Large intestine (tissue), 3 donors: ENCODE results near the gene CYP27C1. TPM values are rescaled to one million over a fixed set of nuclear protein-coding genes. Genes with fewer than 3 reads are reported as not detected.
"Not testable (repeated sequence)": the region's sequence is repeated elsewhere in the genome, so short reads cannot be mapped to it uniquely, and the experiment has no call there.

ENCODE experiments used
- DNase-seq, 2 donors: peaks; one replicate each; pipeline versions ENCODE4 v3.0.0 to v3.0.0-alpha.2; 2013
- H3K27ac ChIP-seq: one replicate; pipeline ENCODE4 v1.5.1; 2013; ENCODE audit warnings: low read length
- H3K27me3 ChIP-seq: 2 replicates; pipeline ENCODE4 v1.6.1; 2013; ENCODE audit warnings: low read length; ENCODE audit not compliant: control insufficient read depth, insufficient read depth
- H3K36me3 ChIP-seq: 2 replicates; pipeline ENCODE4 v1.6.1; 2013; ENCODE audit warnings: low read length; ENCODE audit not compliant: control insufficient read depth, insufficient read depth
- H3K4me1 ChIP-seq: one replicate; pipeline ENCODE4 v1.6.1; 2013; ENCODE audit warnings: low read length; ENCODE audit not compliant: control insufficient read depth, insufficient read depth
- H3K4me3 ChIP-seq: one replicate; pipeline ENCODE4 v1.5.1; 2013; ENCODE audit warnings: low read length
- H3K9me3 ChIP-seq: one replicate; pipeline ENCODE4 v1.6.1; 2013; ENCODE audit warnings: mild to moderate bottlenecking, low read depth, low read length, moderate library complexity; ENCODE audit not compliant: control insufficient read depth
- WGBS: methylation state at CpG from one replicate; pipeline ENCODE4 v1.1.5; 2013; ENCODE audit warnings: low lambda C conversion rate; ENCODE audit not compliant: insufficient coverage; 5-methylcytosine and 5-hydroxymethylcytosine counted together
- polyA plus RNA-seq: library from polyadenylated mRNA; unstranded; fragments of 120-200 nt; gene quantifications from one replicate; pipeline ENCODE4 v1.2.1, GENCODE V29; 2013

Gene CYP27C1
- polyA plus RNA-seq, 1 donor, result 2.0 TPM

DNA sequence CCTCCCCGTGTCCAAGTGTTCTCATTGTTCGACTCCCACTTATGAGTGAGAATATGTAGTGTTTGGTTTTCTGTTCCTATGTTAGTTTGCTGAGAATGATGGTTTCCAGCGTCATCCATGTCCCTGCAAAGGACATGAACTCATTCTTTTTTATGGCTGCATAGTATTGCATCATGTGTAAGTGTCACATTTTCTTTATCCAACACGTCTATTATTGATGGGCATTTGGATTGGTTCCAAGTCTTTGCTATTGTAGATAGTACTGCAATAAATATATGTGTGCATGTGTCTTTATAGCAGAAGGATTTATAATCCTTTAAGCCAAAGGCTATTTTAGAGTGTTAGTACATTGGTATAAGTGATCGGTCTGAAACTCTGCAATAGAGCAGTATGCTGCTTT, 4.0 kb upstream of the CYP27C1 start:
- peaks cover 31% of the 10 kb centered on the region for H3K27me3 ChIP-seq

DNA sequence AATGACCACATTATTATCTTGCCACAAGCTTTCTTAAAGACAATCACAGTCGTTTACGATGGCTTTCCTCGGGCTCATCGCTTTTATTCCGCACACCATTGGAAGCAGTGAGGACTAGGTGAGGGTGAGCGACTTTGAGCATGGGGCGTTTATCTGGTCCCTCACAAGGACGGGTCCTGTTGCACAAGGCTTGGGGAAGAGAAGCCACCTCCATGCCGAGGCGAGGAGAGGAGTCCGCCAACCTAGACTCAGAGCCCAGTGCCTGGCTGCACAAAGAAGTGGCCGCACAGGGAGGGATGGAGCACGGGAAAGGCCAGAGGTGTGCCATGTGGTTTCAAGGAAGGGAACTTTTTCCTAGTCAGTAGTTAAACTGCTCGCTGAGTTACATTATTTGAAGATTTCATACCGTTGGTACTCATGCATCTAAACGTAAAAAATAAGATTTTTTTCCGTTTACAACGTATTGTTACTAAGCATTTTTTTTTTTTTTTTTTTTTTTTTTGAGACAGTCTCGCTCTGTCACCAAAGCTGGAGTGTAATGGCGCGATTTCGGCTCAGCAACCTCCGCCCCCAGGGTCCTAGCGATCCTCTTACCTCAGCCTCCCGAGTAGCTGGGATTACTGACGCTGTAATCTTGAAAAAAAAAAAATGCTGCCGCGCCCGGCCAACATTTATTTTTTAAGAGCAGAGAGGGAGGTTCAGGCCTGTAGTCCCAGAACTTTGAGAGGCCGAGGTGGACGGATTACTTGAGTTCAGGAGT, 849 bp upstream of the CYP27C1 start:
- 34% methylated on average over 5 of the region's 31 CpGs for WGBS
- Histone ChIP-seq H3K36me3 (no peaks in the 10 kb centered on the region), H3K27me3 (peaks cover 49% of the 10 kb centered on the region), H3K4me1 (peaks cover 8% of the 10 kb centered on the region), H3K4me3 (peak overlapping the region; percentile 35), H3K27ac (no peak overlapping the region), H3K9me3 (peaks cover 10% of the 10 kb centered on the region)
- DNase-seq, result peak in 1 of 2 donors; percentile 42

More for the DNA sequence above, 4.0 kb upstream of the CYP27C1 start:
- H3K36me3 ChIP-seq, H3K4me1 ChIP-seq, H3K9me3 ChIP-seq, H3K27ac ChIP-seq, H3K4me3 ChIP-seq: not testable (repeated sequence)
- WGBS, result no CpG with 5 or more reads among the region's 5 CpGs
- peak in 1 of 2 donors; percentile 58 for DNase-seq

DNA sequence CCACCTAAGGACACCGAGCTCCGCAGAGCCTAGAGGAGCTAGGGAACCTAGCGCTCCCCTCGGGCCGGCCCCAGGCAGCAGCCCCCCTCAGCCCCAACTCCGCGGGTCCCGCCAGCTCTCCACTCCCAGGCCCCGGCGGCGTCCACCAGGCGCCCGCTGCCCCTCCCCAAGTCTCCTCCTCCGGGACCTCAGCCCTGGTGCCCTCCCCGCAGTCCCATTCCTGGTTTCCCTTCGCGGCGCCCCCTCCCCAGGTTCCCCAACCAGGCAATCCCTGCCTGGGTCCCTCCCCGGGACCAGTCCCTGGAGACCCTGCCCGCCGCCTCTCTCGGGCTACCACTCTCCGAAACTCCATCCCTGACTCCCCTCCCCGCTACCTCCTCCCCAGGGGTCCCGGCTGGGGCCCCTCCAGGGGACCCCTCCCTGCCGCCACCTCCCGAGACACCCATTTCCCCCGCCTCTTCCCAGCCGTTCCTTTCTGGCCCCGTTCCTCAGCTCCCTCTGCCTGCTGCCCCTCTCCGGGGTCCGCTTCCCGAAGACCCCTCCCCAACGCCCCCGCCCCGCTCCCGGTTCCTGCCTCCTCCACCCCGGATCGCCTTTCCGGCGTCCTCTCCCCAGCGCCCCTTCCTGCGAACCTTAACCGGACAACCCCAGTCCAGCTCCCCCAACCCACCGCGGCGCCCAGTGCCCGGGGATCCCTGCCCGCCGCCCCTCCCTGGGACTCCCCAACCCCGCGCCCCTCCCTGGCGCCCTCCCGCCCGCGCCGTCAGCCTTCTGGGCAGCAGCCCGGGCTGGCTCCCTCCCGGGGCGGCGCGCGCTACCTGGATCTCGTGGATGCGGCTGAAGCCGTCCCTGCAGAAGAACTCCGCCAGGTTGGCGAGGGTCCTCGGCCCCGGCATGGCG, 678 bp downstream of the CYP27C1 start:
- whole genome bisulfite sequencing, result no CpG with 5 or more reads among the region's 71 CpGs
- Histone ChIP-seq H3K27ac (no peak overlapping the region), H3K9me3 (peaks cover 10% of the 10 kb centered on the region), H3K4me1 (peaks cover 8% of the 10 kb centered on the region), H3K36me3 (no peaks in the 10 kb centered on the region), H3K27me3 (peaks cover 46% of the 10 kb centered on the region), H3K4me3 (peak overlapping the region; percentile 51)
- peak in 1 of 2 donors; percentile 46 for DNase-seq

DNA sequence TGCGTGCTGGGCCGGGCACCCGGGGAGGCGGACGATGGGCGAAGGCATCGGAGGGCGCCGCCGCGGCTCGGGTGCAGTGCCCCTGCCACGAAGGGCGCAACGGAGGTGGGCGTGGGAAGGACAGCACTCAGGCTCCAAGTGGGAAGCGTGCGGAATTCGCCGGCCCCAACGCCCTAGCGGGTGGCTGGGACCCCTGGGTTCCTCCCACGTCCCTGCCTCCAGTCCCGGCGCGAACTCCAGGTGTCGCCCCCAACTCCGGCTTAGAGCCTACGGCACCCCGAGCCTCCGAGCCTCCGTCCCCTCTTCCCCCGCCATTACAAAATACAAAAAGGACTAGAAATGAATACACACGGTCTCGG, 1.3 kb downstream of the CYP27C1 start:
- WGBS, result no CpG with 5 or more reads among the region's 35 CpGs
- DNase-seq, result no peak
- no peaks in the 10 kb centered on the region for H3K36me3 ChIP-seq
- peaks cover 46% of the 10 kb centered on the region for H3K27me3 ChIP-seq
- peak overlapping the region; percentile 51 for H3K4me3 ChIP-seq
- peaks cover 8% of the 10 kb centered on the region for H3K4me1 ChIP-seq
- no peak overlapping the region for H3K27ac ChIP-seq
- H3K9me3 ChIP-seq, result peaks cover 10% of the 10 kb centered on the region

DNA sequence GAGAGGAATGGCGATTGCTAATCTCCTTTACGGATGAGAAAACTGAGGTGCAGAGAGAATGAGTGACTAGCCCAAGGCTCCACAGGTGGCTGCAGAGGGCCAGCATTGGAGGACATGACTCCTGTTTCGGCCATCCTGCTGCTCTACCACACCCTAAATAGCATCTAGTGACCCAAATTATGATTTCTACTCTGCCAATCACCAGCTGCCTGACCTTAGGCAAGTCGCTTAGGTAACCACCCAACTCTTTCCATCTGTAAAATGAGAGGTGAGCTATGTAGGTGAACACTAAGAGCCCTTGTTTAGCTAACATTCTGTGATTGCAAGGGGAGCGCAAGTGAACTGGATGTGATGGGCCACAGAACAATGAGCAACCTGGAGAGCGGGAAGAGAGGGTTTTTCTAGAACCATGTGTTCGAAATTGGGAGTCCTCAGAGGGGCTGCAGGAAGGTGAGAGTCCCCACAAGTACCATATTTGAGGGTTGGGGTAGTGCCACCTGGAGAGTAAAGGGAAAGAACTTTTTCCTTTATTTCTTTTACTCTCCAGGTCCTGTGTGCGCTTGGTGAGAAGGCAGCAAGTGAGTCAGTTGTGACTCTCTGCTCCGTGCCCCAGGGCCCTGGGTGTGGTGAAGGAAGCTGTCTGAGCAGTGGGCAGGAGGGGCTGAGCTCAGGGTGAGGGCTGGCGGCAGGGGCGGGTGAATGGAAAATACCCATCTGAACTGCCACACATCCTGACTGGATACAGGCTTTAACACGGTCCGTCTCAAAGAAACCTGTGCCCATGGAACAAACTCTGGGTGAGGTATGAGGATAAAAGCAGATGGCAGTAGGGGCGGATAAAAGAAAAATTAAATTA, 2.4 kb downstream of the CYP27C1 start:
- no peak for DNase-seq
- Histone ChIP-seq H3K9me3 (peaks cover 10% of the 10 kb centered on the region), H3K27me3 (peaks cover 44% of the 10 kb centered on the region), H3K4me3 (no peak overlapping the region), H3K27ac (no peak overlapping the region), H3K4me1 (peaks cover 8% of the 10 kb centered on the region), H3K36me3 (no peaks in the 10 kb centered on the region)
- WGBS, result 97% methylated on average over 3 of the region's 14 CpGs

DNA sequence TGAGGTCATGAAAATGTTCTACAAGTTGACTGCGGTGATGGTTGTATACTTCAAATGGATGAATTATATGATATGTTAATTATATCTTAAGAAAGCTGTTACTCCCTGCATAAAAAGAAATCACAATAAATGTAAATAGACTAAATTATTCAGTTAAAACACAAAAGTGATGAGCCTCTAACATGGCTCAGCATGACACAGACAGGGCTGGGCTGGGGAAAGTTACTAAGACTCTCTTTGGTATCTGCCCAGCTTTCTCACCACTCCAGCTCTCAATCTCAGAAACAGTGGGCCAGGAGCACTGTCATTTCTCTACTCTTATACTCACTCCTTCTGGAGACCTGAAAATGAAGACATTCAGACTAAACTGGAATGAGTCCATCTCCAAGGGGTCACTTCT, 3.5 kb downstream of the CYP27C1 start:
- no peak overlapping the region for H3K4me3 ChIP-seq
- H3K36me3 ChIP-seq, result no peaks in the 10 kb centered on the region
- no peak for DNase-seq
- peaks cover 44% of the 10 kb centered on the region for H3K27me3 ChIP-seq
- peaks cover 10% of the 10 kb centered on the region for H3K9me3 ChIP-seq
- peaks cover 8% of the 10 kb centered on the region for H3K4me1 ChIP-seq
- WGBS, result 100% methylated on average over 1 of the region's 1 CpG
- H3K27ac ChIP-seq, result no peak overlapping the region

DNA sequence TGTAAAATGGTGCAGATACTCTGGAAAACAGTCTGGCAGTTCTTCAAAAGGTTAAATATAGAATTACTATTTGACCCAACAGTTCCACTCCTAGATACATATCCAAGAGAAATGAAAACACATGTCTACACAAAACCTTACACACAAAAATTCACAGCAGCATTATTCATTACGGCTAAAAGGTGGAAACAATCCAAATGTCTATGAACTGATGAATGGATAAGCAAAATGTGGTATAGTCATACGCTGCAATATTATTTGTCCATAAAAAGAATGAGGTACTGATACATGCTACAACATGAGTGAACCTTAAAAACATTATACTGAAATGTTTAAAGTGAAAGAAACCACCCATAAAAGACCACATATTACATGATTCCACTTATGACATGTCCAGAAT, 4.0 kb downstream of the CYP27C1 start:
- Histone ChIP-seq H3K27me3 (peaks cover 39% of the 10 kb centered on the region), H3K27ac (no peak overlapping the region)
- WGBS, result 90% methylated on average over 2 of the region's 2 CpGs

DNA sequence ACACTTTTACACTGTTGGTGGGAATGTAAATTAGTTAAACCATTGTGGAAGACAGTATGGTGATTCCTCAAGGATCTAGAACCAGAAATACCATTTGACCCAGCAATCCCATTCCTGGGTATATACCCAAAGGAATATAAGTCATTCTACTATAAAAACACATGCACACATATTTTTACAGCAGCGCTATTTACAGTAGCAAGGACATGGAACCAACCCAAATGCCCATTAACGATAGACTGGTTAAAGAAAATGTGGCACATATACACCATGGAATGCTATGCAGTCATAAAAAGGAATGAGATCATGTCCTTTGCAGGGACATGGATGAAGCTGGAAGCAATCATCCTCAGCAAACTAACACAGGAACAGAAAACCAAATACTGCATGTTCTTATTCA, 5.9 kb downstream of the CYP27C1 start:
- H3K4me3 ChIP-seq, H3K4me1 ChIP-seq, DNase-seq, H3K36me3 ChIP-seq, H3K9me3 ChIP-seq, H3K27ac ChIP-seq: not testable (repeated sequence)
- no CpG with 5 or more reads among the region's 2 CpGs for WGBS
- peaks cover 26% of the 10 kb centered on the region for H3K27me3 ChIP-seq

More for the DNA sequence above, 4.0 kb downstream of the CYP27C1 start:
- DNase-seq, result no peak
- H3K4me1 ChIP-seq, result peaks cover 8% of the 10 kb centered on the region
- H3K4me3 ChIP-seq, result no peak overlapping the region
- peaks cover 10% of the 10 kb centered on the region for H3K9me3 ChIP-seq
- no peaks in the 10 kb centered on the region for H3K36me3 ChIP-seq

DNA sequence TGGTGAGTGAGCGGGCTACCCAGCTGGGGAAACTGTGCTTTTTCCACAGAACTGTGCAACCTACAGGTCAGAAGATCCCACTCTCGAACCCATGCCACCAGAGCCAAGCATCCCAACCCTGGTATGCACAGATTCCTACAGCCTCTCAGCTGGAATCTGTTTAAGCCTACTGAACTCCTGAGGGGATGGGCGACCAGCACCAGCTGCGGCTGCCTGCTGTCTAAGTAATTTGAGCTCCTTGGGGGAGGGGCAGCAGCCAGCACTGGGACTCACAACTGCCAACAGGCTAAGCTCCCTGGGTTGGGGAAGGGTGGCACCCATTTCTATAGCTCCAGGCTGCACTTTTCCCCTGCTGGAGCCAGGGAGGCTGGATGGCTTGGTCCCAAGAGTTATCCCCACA, 11.8 kb downstream of the CYP27C1 start:
- Histone ChIP-seq H3K4me1 (no peaks in the 10 kb centered on the region), H3K27me3 (peaks cover 3% of the 10 kb centered on the region), H3K9me3 (peaks cover 4% of the 10 kb centered on the region), H3K36me3 (no peaks in the 10 kb centered on the region), H3K4me3 (no peak overlapping the region), H3K27ac (no peak overlapping the region)
- 80% methylated on average over 1 of the region's 4 CpGs for whole genome bisulfite sequencing
- no peak for DNase-seq
